Measurements from ENCODE around the gene FLYWCH2. TPM values are rescaled to one million over a fixed set of nuclear protein-coding genes. Genes with fewer than 3 reads are reported as not detected.

The FLYWCH2 gene
- total and polyA plus RNA-seq, 2 of the 13 experiments (the other 11 are each of a cell fraction or from before 2014, with no cell fraction given): 16.9 to 19.8 TPM

GRCh38 chr16:2838928-2839327, 44.1 kb upstream of the FLYWCH2 start (continued):
- TF ChIP-seq RAD21 (CRISPR knock-in tag; IDR thresholded peaks at IDR 0.05) (peak; percentile 91), RXRA (CRISPR knock-in tag; IDR thresholded peaks at IDR 0.05) (no peak), ZNF296 (CRISPR knock-in tag; conservative IDR thresholded peaks at IDR 0.05) (no peak), ZNF121 (CRISPR knock-in tag; IDR thresholded peaks at IDR 0.05) (no peak), PRPF4 (IDR thresholded peaks at IDR 0.05; ENCODE audit: low read depth, low read length, poor library complexity, severe bottlenecking) (no peak), TCF7L2 (IDR thresholded peaks at IDR 0.05; ENCODE audit: low read depth, low read length) (no peak), ZNF337 (CRISPR knock-in tag; IDR thresholded peaks at IDR 0.05; ENCODE audit: borderline replicate concordance, low read depth) (no peak), ZFY (CRISPR knock-in tag; IDR thresholded peaks at IDR 0.05) (peak; percentile 60), GTF2F1 (IDR thresholded peaks at IDR 0.05; ENCODE audit: low read length) (no peak), SIX1 (CRISPR knock-in tag; IDR thresholded peaks at IDR 0.05; ENCODE audit: borderline replicate concordance) (no peak), BCL6 (CRISPR knock-in tag; IDR thresholded peaks at IDR 0.05) (no peak), ZNF318 (CRISPR knock-in tag; IDR thresholded peaks at IDR 0.05) (no peak), TOPORS (CRISPR knock-in tag; IDR thresholded peaks at IDR 0.05) (no peak), ARHGAP35 (CRISPR knock-in tag; IDR thresholded peaks at IDR 0.05; ENCODE audit: borderline replicate concordance) (no peak), ZFX (CRISPR knock-in tag; IDR thresholded peaks at IDR 0.05; ENCODE audit: low read depth) (peak; percentile 67), ZIK1 (CRISPR knock-in tag; IDR thresholded peaks at IDR 0.05; ENCODE audit: borderline replicate concordance, low read depth) (no peak), ZBTB8A (CRISPR knock-in tag; IDR thresholded peaks at IDR 0.05; ENCODE audit: borderline replicate concordance, low read depth) (no peak), BRD4 (CRISPR knock-in tag; IDR thresholded peaks at IDR 0.05) (no peak), PTBP1 (IDR thresholded peaks at IDR 0.05; ENCODE audit: low read depth, low read length, poor library complexity, severe bottlenecking) (no peak), TGIF2 (CRISPR knock-in tag; IDR thresholded peaks at IDR 0.05) (no peak), GATAD1 (CRISPR knock-in tag; IDR thresholded peaks at IDR 0.05) (peak; percentile 72)
- TF ChIP-seq, protein P1, sequence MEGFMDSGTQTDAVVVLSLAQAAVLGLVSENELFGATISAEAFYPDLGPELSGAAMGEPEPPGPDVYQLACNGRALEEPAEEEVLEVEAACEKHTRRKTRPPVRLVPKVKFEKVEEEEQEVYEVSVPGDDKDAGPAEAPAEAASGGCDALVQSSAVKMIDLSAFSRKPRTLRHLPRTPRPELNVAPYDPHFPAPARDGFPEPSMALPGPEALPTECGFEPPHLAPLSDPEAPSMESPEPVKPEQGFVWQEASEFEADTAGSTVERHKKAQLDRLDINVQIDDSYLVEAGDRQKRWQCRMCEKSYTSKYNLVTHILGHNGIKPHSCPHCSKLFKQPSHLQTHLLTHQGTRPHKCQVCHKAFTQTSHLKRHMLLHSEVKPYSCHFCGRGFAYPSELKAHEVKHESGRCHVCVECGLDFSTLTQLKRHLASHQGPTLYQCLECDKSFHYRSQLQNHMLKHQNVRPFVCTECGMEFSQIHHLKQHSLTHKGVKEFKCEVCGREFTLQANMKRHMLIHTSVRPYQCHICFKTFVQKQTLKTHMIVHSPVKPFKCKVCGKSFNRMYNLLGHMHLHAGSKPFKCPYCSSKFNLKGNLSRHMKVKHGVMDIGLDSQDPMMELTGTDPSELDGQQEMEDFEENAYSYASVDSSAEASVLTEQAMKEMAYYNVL (CRISPR knock-in tag; IDR thresholded peaks at IDR 0.05; ENCODE audit: borderline replicate concordance): no peak; the same call in 1 of the 2 replicates

Data from HepG2 (cell line).